Kidney epithelial cell (primary cell): ENCODE data around the gene SMAD3. TPM values are rescaled to one million over a fixed set of nuclear protein-coding genes. Genes with fewer than 3 reads are reported as not detected.

ENCODE experiments used
- DNase-seq: peaks from one replicate; pipeline ENCODE4 v3.0.0-alpha.2; 2010; ENCODE audit warnings: low read depth
- H3K27me3 ChIP-seq: 2 replicates; pipeline ENCODE4 v1.6.0; 2011; ENCODE audit warnings: low read length; ENCODE audit not compliant: control insufficient read depth, insufficient read depth
- H3K36me3 ChIP-seq: 2 replicates; pipeline ENCODE4 v1.5.1; 2011; ENCODE audit warnings: low read length; ENCODE audit not compliant: control insufficient read depth, insufficient read depth
- H3K4me3 ChIP-seq: 2 replicates; pipeline ENCODE4 v1.5.1; 2011; ENCODE audit warnings: low read depth, mild to moderate bottlenecking, control low read depth, low read length
- total RNA-seq: library from RNA; depleted of rRNA; stranded (reverse); fragments of >200 nt; gene quantifications from 2 replicates; pipeline ENCODE4 v1.2.3, GENCODE V29; 2015
- TF ChIP-seq, protein P1 (sequence below): IDR thresholded peaks from 2 replicates; pipeline ENCODE4 v1.5.1; 2011; ENCODE audit warnings: mild to moderate bottlenecking, moderate library complexity, low read length, control low read depth, inconsistent platforms; ENCODE audit not compliant: insufficient read depth, poor library complexity, severe bottlenecking

SMAD3 gene
- total RNA-seq, 1 donor from 2014 or later: 34.8 TPM

DNA sequence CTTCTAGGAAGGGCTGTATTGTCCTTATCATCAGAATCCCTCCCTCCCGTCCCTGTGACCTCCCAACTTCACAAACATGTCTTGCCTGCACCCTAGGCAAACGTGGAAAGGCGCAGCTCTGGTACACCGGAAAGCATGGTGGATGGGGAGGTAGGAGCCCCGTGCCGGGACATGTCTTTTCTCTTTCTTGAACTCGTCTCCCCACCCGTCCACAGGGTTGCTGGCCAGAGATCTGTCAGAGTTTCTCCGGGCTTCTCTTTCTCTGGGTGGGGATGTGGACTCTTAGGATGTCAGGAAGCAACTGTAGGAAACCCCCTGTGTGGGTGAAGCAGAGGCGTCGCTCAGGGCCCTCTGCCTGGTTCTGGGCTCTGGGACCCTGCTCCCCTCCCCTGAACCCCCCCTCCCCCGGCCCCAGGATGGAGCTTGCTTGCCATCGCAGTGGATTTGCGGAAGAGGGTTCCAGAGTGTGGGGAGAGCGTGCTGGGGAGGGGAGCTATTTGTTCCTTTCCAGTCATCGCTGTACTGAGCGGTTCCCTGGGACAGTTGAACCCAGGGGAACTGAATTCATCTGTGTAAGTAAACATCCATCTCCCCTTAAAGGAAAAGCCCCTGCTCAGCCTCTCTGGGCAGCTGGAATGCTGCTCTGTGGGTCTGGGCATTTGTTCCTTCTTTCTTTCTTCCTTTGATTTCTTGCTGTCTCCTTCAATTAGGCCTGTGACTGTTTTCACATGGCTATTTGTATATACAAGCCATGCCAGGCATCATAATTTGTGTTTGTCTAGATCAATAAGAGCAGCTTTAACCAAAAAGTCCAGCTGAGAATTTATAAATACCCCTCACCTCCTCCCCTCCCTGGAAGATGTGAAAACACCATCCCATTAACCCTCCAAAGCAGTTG is 72.8 kb downstream of the SMAD3 start:
- no peaks in the 10 kb centered on the region for H3K36me3 ChIP-seq
- H3K27me3 ChIP-seq: no peaks in the 10 kb centered on the region
- TF ChIP-seq, protein P1, sequence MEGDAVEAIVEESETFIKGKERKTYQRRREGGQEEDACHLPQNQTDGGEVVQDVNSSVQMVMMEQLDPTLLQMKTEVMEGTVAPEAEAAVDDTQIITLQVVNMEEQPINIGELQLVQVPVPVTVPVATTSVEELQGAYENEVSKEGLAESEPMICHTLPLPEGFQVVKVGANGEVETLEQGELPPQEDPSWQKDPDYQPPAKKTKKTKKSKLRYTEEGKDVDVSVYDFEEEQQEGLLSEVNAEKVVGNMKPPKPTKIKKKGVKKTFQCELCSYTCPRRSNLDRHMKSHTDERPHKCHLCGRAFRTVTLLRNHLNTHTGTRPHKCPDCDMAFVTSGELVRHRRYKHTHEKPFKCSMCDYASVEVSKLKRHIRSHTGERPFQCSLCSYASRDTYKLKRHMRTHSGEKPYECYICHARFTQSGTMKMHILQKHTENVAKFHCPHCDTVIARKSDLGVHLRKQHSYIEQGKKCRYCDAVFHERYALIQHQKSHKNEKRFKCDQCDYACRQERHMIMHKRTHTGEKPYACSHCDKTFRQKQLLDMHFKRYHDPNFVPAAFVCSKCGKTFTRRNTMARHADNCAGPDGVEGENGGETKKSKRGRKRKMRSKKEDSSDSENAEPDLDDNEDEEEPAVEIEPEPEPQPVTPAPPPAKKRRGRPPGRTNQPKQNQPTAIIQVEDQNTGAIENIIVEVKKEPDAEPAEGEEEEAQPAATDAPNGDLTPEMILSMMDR: no peak
- H3K4me3 ChIP-seq: no peak overlapping the region
- DNase-seq: no peak

DNA sequence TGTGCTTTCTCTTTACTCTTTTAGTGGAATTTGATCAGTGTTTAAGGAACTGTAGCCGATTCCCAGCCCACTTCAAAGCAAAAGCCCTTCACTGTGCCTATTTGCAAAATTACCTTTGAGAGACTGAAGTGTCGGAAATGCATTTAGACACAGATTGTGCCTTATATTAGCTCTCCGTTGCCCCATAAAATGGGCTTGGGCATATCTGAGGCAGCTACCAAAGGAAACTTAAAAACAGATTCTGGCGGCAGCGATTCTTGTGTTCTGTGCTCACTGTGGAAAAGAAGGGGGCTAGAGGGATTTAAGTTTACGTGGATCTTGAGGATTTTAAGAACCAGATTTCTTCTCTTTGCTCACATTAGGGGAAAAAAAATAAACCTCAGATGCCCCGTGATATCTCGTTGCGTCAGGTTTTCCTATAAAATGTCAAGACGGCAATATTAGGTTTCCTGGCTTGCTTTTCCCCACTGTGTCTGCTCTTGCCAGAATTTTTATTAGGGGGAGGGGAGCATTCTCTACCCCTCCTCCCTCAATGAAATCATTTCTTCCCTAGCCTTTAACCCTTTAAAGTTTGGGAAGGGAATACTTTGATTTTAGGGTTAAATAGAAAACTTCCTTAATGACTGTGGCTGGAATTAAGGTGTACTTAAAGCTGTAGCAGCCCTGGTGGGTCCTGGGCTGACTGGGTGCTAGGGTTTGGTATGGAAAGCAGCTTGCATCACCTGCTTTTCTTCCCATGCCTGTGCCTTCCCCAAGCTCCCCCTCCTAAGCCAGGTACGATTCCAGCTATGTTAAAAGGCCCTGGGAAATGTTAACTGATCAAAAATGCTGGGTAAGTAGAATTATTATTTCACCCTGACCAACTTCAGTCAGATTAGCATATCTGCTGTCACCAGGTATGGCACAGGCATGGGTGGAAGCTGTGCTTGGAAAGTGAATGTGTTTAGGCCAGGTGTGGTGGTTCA is 73.8 kb downstream of the SMAD3 start:
- Histone ChIP-seq H3K4me3 (no peak overlapping the region), H3K36me3 (no peaks in the 10 kb centered on the region), H3K27me3 (no peaks in the 10 kb centered on the region)
- no peak for DNase-seq
- TF ChIP-seq, protein P1: no peak

DNA sequence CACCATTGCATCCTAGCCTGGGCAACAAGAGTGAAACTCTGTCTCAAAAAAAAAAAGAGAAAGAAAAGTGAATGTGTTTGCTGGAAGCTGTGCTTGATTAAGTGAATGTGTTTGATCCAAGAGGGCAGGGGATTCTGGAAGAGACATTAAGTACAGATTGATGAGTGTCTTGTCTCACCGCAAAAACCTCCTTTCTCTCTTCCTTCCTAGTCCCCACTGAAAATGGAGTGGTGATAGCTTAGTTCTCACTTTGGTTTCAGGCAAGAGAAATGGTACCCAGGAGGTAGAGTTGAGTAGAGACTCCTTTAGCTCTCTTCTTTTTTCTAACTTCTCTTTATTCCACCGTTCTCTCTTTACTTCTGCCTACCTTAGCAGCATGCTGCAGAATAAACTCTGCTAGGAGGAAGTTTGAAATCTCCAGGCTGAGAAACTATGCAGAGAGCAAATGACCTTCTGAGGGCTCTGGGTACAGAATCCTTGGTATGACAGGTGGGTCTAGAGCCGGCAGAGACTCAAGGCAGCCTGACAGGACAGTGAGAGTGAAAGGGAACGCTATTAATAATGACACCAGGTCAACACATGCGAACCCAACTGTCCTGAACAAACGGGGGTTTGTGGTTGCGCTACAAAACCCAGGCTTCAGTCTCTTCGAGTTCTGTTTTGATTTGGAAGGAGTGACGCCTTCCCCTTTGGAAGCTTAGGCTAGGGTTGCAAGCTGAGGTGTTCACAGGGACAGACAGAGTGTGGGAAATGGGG is 74.9 kb downstream of the SMAD3 start:
- H3K4me3 ChIP-seq: no peak overlapping the region
- H3K36me3 ChIP-seq: no peaks in the 10 kb centered on the region
- H3K27me3 ChIP-seq: no peaks in the 10 kb centered on the region
- no peak for DNase-seq
- TF ChIP-seq, protein P1: no peak

DNA sequence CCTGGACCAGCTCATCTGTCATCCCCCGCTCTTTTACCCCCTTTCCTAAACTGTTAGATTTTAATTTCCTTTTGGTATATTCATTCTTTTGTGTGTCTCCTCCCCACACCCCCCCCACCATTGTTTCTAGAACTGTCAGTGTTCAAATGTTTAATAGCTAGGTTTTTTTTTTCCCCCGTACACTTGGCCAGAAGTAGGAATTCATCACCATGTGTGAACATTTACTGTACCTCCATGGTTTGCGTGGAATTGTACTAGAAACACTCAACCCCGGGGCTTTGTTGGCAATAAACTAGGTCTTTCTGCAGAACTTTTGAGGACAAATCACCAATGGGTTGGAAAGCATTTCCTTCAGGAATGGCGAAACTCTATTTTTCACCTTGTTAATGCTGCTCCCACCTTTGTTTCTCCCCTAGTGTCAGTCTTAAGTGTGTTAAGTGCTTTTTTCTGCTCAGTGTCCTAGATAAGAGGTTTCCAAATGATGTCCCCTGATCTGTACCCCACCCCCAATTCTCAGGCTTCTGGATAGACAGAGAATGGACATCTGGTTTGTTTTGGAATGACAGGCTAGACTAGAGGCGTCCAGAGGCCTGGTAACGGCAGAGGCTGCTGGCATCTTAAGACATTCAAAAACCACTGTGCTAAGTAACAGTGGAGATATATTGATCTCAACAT is 76.8 kb downstream of the SMAD3 start:
- TF ChIP-seq, protein P1: no peak
- H3K36me3 ChIP-seq: no peaks in the 10 kb centered on the region

GRCh38 chr15:67142767-67143100 is 77.3 kb downstream of the SMAD3 start:
- no peaks in the 10 kb centered on the region for H3K27me3 ChIP-seq
- no peak overlapping the region for H3K4me3 ChIP-seq
- no peaks in the 10 kb centered on the region for H3K36me3 ChIP-seq
- TF ChIP-seq, protein P1: no peak
- DNase-seq: no peak

More for the DNA sequence above, 76.8 kb downstream of the SMAD3 start:
- no peak overlapping the region for H3K4me3 ChIP-seq
- H3K27me3 ChIP-seq: no peaks in the 10 kb centered on the region
- no peak for DNase-seq
